BJ (cell line): ENCODE measurements around the gene CD163. TPM values are rescaled to one million over a fixed set of nuclear protein-coding genes. Genes with fewer than 3 reads are reported as not detected.

ENCODE experiments used
- CTCF ChIA-PET: fragments of 350-600 bp; formaldehyde crosslinking; extraction: SDS; loops from one replicate; lab custom pipeline; 2021; ENCODE audit warnings: antibody characterized with exemption, inconsistent platforms; lab: Yijun Ruan, JAX
- POLR2A ChIA-PET: fragments of 300-600 bp; sonication (Branson Sonifier 250); formaldehyde crosslinking; extraction: SDS; loops from one replicate; lab custom pipeline; 2021; ENCODE audit warnings: antibody characterized with exemption; lab: Charles Lee
- DNase-seq: peaks from one replicate; pipeline ENCODE4 v3.0.0-alpha.2; 2011; ENCODE audit warnings: low read depth
- H3K27me3 ChIP-seq: 2 replicates; pipeline ENCODE4 v1.6.0; 2011; ENCODE audit warnings: low read length; ENCODE audit not compliant: control insufficient read depth, insufficient read depth
- H3K36me3 ChIP-seq: 2 replicates; pipeline ENCODE4 v1.5.1; 2011; ENCODE audit warnings: low read length; ENCODE audit not compliant: control insufficient read depth, insufficient read depth
- H3K4me3 ChIP-seq: 2 replicates; pipeline ENCODE4 v1.5.1; 2011; ENCODE audit warnings: low read depth, mild to moderate bottlenecking, control low read depth, low read length
- CTCF ChIP-seq: IDR thresholded peaks from 2 replicates; pipeline ENCODE4 v1.5.1; 2011; ENCODE audit warnings: low read depth, mild to moderate bottlenecking, control low read depth, inconsistent platforms, low read length, moderate library complexity; ENCODE audit not compliant: insufficient read depth
- polyA plus RNA-seq: library from polyadenylated mRNA; depleted of rRNA; stranded (reverse); fragments of >200 nt; gene quantifications from 2 replicates; pipeline ENCODE4 v1.2.3, GENCODE V29; 2011

The CD163 gene
- polyA plus RNA-seq, 1 experiment: not detected

- H3K36me3 ChIP-seq: no peaks in the 10 kb centered on the region
- ChIA-PET CTCF (no interaction called here), POLR2A (no interaction called here)
- no peak for DNase-seq
- no peak overlapping the region for H3K4me3 ChIP-seq
- no peaks in the 10 kb centered on the region for H3K27me3 ChIP-seq
- TF ChIP-seq CTCF: no peak
Observed at GRCh38 chr12:7483343-7483742, 20.2 kb downstream of the CD163 start.

GRCh38 chr12:7479771-7480170 is 23.8 kb downstream of the CD163 start:
- no peak for DNase-seq
- no peaks in the 10 kb centered on the region; the same call in 1 of the 2 replicates for H3K27me3 ChIP-seq
- POLR2A ChIA-PET: no interaction called here
- H3K36me3 ChIP-seq: no peaks in the 10 kb centered on the region
- CTCF ChIA-PET: interaction anchor here (1.3 kb wide), 1 partner anchor 161 kb away, joined by 3 read pairs; no protein-coding TSS in a partner anchor
- TF ChIP-seq CTCF: no peak
- H3K4me3 ChIP-seq: no peak overlapping the region

GRCh38 chr12:7472060-7472459 is 31.5 kb downstream of the CD163 start:
- Histone ChIP-seq H3K36me3 (no peaks in the 10 kb centered on the region), H3K27me3 (no peaks in the 10 kb centered on the region; the same call in 1 of the 2 replicates), H3K4me3 (no peak overlapping the region)
- TF ChIP-seq CTCF: no peak
- no peak for DNase-seq
- ChIA-PET CTCF (interaction anchor here (0.6 to 0.8 kb wide), 2 partner anchors 24 to 69 kb away, joined by 3 to 4 read pairs; no protein-coding TSS in a partner anchor), POLR2A (no interaction called here)

- no peak overlapping the region for H3K4me3 ChIP-seq
- ChIA-PET CTCF (interaction anchor here (0.8 to 2.3 kb wide), 13 partner anchors 11 to 250 kb away, joined by 3 to 10 read pairs (median 4); no protein-coding TSS in a partner anchor), POLR2A (no interaction called here)
- H3K27me3 ChIP-seq: no peaks in the 10 kb centered on the region
- no peaks in the 10 kb centered on the region for H3K36me3 ChIP-seq
- DNase-seq: no peak
- peak; percentile 84 for TF ChIP-seq CTCF
Observed at GRCh38 chr12:7460375-7461259, 43.0 kb downstream of the CD163 start.

- ChIA-PET CTCF (interaction anchor here (0.8 to 2.2 kb wide), 10 partner anchors 15 to 242 kb away, joined by 3 to 10 read pairs (median 4); no protein-coding TSS in a partner anchor), POLR2A (no interaction called here)
- TF ChIP-seq CTCF: no peak
- DNase-seq: no peak
- Histone ChIP-seq H3K36me3 (no peaks in the 10 kb centered on the region), H3K4me3 (no peak overlapping the region), H3K27me3 (no peaks in the 10 kb centered on the region)
Observed at GRCh38 chr12:7459973-7460372, 43.6 kb downstream of the CD163 start.
